Measurements from ENCODE around the gene ARVCF.

GRCh38 chr22:19928207-19928606 is 88.4 kb downstream of the ARVCF start:
- TF ChIP-seq EZH2phosphoT487 (IDR thresholded peaks at IDR 0.05; ENCODE audit: insufficient read depth, low read depth): no peak
- no peak for TF ChIP-seq EZH2 (IDR thresholded peaks at IDR 0.05; ENCODE audit: insufficient read depth, poor library complexity, severe bottlenecking)
